Neuronal stem cell (in vitro differentiated cells): ENCODE measurements around the gene ERC2.

Experiments used
- DNase-seq: peaks from one replicate; pipeline ENCODE4 v3.0.0-alpha.2; 2013; ENCODE audit warnings: low spot score
- H2AFZ ChIP-seq: one replicate; pipeline ENCODE4 v1.6.1; 2013; ENCODE audit warnings: mild to moderate bottlenecking, low read length, inconsistent platforms
- H2AK5ac ChIP-seq: 2 replicates; pipeline ENCODE4 v1.6.1; 2013; ENCODE audit warnings: low read depth, mild to moderate bottlenecking, inconsistent platforms, low read length, moderate library complexity, mixed read lengths
- H2BK120ac ChIP-seq: 2 replicates; pipeline ENCODE4 v1.6.1; 2013; ENCODE audit warnings: low read depth, mild to moderate bottlenecking, inconsistent platforms, low read length, moderate library complexity, mixed read lengths
- H2BK12ac ChIP-seq: one replicate; pipeline ENCODE4 v1.6.1; 2013; ENCODE audit warnings: low read length, inconsistent platforms
- H2BK15ac ChIP-seq: 2 replicates; pipeline ENCODE4 v1.6.1; 2013; ENCODE audit warnings: mild to moderate bottlenecking, low read length, inconsistent platforms, mixed read lengths
- H2BK5ac ChIP-seq: one replicate; pipeline ENCODE4 v1.6.1; 2013; ENCODE audit warnings: inconsistent platforms, mild to moderate bottlenecking, low read length, moderate library complexity
- H3K14ac ChIP-seq: one replicate; pipeline ENCODE4 v1.6.1; 2013; ENCODE audit warnings: low read length, inconsistent platforms
- H3K18ac ChIP-seq: 2 replicates; pipeline ENCODE4 v1.6.1; 2013; ENCODE audit warnings: low read length, inconsistent platforms
- H3K23ac ChIP-seq: 2 replicates; pipeline ENCODE4 v1.6.1; 2013; ENCODE audit warnings: low read depth, mild to moderate bottlenecking, mixed read lengths, low read length, inconsistent platforms; ENCODE audit not compliant: poor library complexity
- H3K27ac ChIP-seq: replicated peaks from 3 replicates; pipeline ENCODE4 v1.5.1; 2013; ENCODE audit warnings: low read length, inconsistent platforms
- H3K27me3 ChIP-seq, 3 experiments: 2 replicates each; pipeline ENCODE4 v1.6.1; 2013; ENCODE audit warnings: low read length in 3 of 3, mild to moderate bottlenecking in 2 of 3, inconsistent platforms in 1 of 3, low read depth in 1 of 3, mixed read lengths in 1 of 3, moderate library complexity in 1 of 3; ENCODE audit not compliant: control insufficient read depth in 3 of 3, insufficient read depth in 3 of 3
- H3K36me3 ChIP-seq, 2 donors: replicated peaks in 1 of 2; 2 replicates each; pipeline ENCODE4 v1.6.1; 2013; ENCODE audit warnings: low read length in 2 of 2; ENCODE audit not compliant: control insufficient read depth in 2 of 2, insufficient read depth in 2 of 2
- H3K4ac ChIP-seq: 2 replicates; pipeline ENCODE4 v1.6.1; 2013; ENCODE audit warnings: inconsistent platforms, mild to moderate bottlenecking, low read length, moderate library complexity
- H3K4me1 ChIP-seq, 2 donors: 1 replicate in 1 of 2; 2 replicates in 1 of 2; pipeline ENCODE4 v1.6.1; 2013; ENCODE audit warnings: low read length in 2 of 2, low read depth in 1 of 2; ENCODE audit not compliant: control insufficient read depth in 2 of 2, insufficient read depth in 1 of 2
- H3K4me2 ChIP-seq: one replicate; pipeline ENCODE4 v1.6.1; 2013; ENCODE audit warnings: mild to moderate bottlenecking, low read length, inconsistent platforms; ENCODE audit not compliant: insufficient read depth, poor library complexity, severe bottlenecking
- H3K4me3 ChIP-seq, 2 donors: 2 replicates each; pipeline ENCODE4 v1.5.1; 2013; ENCODE audit warnings: low read length in 2 of 2, mild to moderate bottlenecking in 2 of 2, inconsistent platforms in 1 of 2, moderate library complexity in 1 of 2
- H3K79me1 ChIP-seq: one replicate; pipeline ENCODE4 v1.6.1; 2013; ENCODE audit warnings: low read depth, mild to moderate bottlenecking, inconsistent platforms, low read length, moderate library complexity
- H3K9ac ChIP-seq: one replicate; pipeline ENCODE4 v1.6.1; 2013; ENCODE audit warnings: mild to moderate bottlenecking, low read depth, low read length, inconsistent platforms; ENCODE audit not compliant: poor library complexity
- H3K9me3 ChIP-seq, 2 donors: replicated peaks in 1 of 2; 2 replicates each; pipeline versions ENCODE3 to v1.6.1; 2013; ENCODE audit warnings: low read length in 2 of 2, mild to moderate bottlenecking in 2 of 2, inconsistent platforms in 1 of 2, low read depth in 1 of 2, mixed read lengths in 1 of 2, moderate library complexity in 1 of 2; ENCODE audit not compliant: control insufficient read depth in 2 of 2, insufficient read depth in 1 of 2
- H4K8ac ChIP-seq: one replicate; pipeline ENCODE4 v1.6.1; 2013; ENCODE audit warnings: low read depth, mild to moderate bottlenecking, inconsistent platforms, low read length, moderate library complexity
- H4K91ac ChIP-seq: one replicate; pipeline ENCODE4 v1.6.1; 2013; ENCODE audit warnings: low read length, low read depth, mild to moderate bottlenecking, inconsistent platforms; ENCODE audit not compliant: poor library complexity
- WGBS, 2 donors: extraction: QIAGEN DNeasy Blood & Tissue Kit; methylation state at CpG; one replicate each; pipeline ENCODE4 v1.1.7; 2013; ENCODE audit warnings: missing lambda C conversion rate in 2 of 2, mixed read lengths in 1 of 2; ENCODE audit not compliant: insufficient read length in 2 of 2, insufficient replicate concordance in 1 of 2; ENCODE audit errors: extremely low coverage in 2 of 2; 5-methylcytosine and 5-hydroxymethylcytosine counted together

Gene ERC2

GRCh38 chr3:56248021-56248420 is 220.2 kb downstream of the ERC2 start:
- Histone ChIP-seq H3K27ac (no peak overlapping the region), H3K9ac (no peak overlapping the region), H4K8ac (no peak overlapping the region), H2BK12ac (no peak overlapping the region), H3K4ac (no peak overlapping the region), H3K27me3 (no peaks in the 10 kb centered on the region), H4K91ac (no peak overlapping the region), H3K18ac (no peak overlapping the region), H2BK15ac (no peak overlapping the region), H3K36me3 (no peaks in the 10 kb centered on the region), H3K14ac (no peak overlapping the region), H3K23ac (no peak overlapping the region), H3K4me1 (no peaks in the 10 kb centered on the region), H3K4me2 (no peak overlapping the region), H2BK5ac (no peak overlapping the region), H2BK120ac (no peak overlapping the region), H2AFZ (no peak overlapping the region), H3K79me1 (no peaks in the 10 kb centered on the region), H3K9me3 (no peaks in the 10 kb centered on the region), H3K4me3 (no peak overlapping the region), H2AK5ac (no peak overlapping the region)
- no peak for DNase-seq
- no CpG with 5 or more reads among the region's 4 CpGs for WGBS, 2 donors

- H3K36me3 ChIP-seq, result no peaks in the 10 kb centered on the region
- H3K9ac ChIP-seq, result peak overlapping the region; percentile 30
- WGBS, 2 donors, result no CpG with 5 or more reads among the region's 2 CpGs
- H3K14ac ChIP-seq, result no peak overlapping the region
- H2BK15ac ChIP-seq, result no peak overlapping the region
- H2BK12ac ChIP-seq, result no peak overlapping the region
- no peak overlapping the region for H4K8ac ChIP-seq
- no peak overlapping the region for H2AK5ac ChIP-seq
- no peak overlapping the region for H3K27ac ChIP-seq
- no peaks in the 10 kb centered on the region for H3K4me1 ChIP-seq
- no peak overlapping the region for H3K23ac ChIP-seq
- H2BK120ac ChIP-seq, result no peak overlapping the region
- H3K79me1 ChIP-seq, result no peaks in the 10 kb centered on the region
- no peak overlapping the region for H3K4me2 ChIP-seq
- H3K27me3 ChIP-seq, result no peaks in the 10 kb centered on the region
- H2AFZ ChIP-seq, result no peak overlapping the region
- peak overlapping the region; percentile 30 for H3K18ac ChIP-seq
- H3K4me3 ChIP-seq, result no peak overlapping the region
- no peak overlapping the region for H2BK5ac ChIP-seq
- no peak overlapping the region for H3K4ac ChIP-seq
- no peak for DNase-seq
- no peak overlapping the region for H4K91ac ChIP-seq
- no peaks in the 10 kb centered on the region for H3K9me3 ChIP-seq
Observed at GRCh38 chr3:56238299-56238698, 230.0 kb downstream of the ERC2 start.

GRCh38 chr3:56233742-56234141 is 234.5 kb downstream of the ERC2 start:
- no CpG with 5 or more reads among the region's 3 CpGs for WGBS, 2 donors

GRCh38 chr3:56229311-56229710 is 239.0 kb downstream of the ERC2 start:
- H3K9ac ChIP-seq, result no peak overlapping the region
- H3K9me3 ChIP-seq, result no peaks in the 10 kb centered on the region
- no peak overlapping the region for H2AFZ ChIP-seq
- H3K4ac ChIP-seq, result no peak overlapping the region
- no peak overlapping the region for H2BK15ac ChIP-seq
- no peak overlapping the region for H2BK12ac ChIP-seq
- no peak overlapping the region for H3K18ac ChIP-seq
- H3K27me3 ChIP-seq, result no peaks in the 10 kb centered on the region
- H2BK5ac ChIP-seq, result no peak overlapping the region
- no peaks in the 10 kb centered on the region for H3K36me3 ChIP-seq
- no peaks in the 10 kb centered on the region for H3K4me1 ChIP-seq
- no peaks in the 10 kb centered on the region for H3K79me1 ChIP-seq
- H2AK5ac ChIP-seq, result no peak overlapping the region
- H3K4me2 ChIP-seq, result no peak overlapping the region
- DNase-seq, result no peak
- no CpG with 5 or more reads among the region's 1 CpG for WGBS, 2 donors
- no peak overlapping the region for H3K14ac ChIP-seq
- H3K23ac ChIP-seq, result no peak overlapping the region
- no peak overlapping the region for H3K4me3 ChIP-seq
- H2BK120ac ChIP-seq, result no peak overlapping the region
- no peak overlapping the region for H3K27ac ChIP-seq
- no peak overlapping the region for H4K8ac ChIP-seq
- H4K91ac ChIP-seq, result no peak overlapping the region

More at GRCh38 chr3:56233742-56234141, 234.5 kb downstream of the ERC2 start:
- no peak for DNase-seq
- Histone ChIP-seq H4K91ac (no peak overlapping the region), H2BK12ac (no peak overlapping the region), H2AK5ac (no peak overlapping the region), H3K9me3 (no peaks in the 10 kb centered on the region), H3K4ac (no peak overlapping the region), H3K4me2 (no peak overlapping the region), H3K4me3 (no peak overlapping the region), H3K36me3 (no peaks in the 10 kb centered on the region), H3K79me1 (no peaks in the 10 kb centered on the region), H3K18ac (no peak overlapping the region), H2AFZ (no peak overlapping the region), H2BK15ac (no peak overlapping the region), H3K27me3 (no peaks in the 10 kb centered on the region), H3K23ac (no peak overlapping the region), H2BK120ac (no peak overlapping the region), H4K8ac (no peak overlapping the region), H3K9ac (no peak overlapping the region), H3K4me1 (no peaks in the 10 kb centered on the region), H2BK5ac (no peak overlapping the region), H3K27ac (no peak overlapping the region), H3K14ac (no peak overlapping the region)
